H1 (cell line): ENCODE data around the gene ASTN2. TPM values are rescaled to one million over a fixed set of nuclear protein-coding genes. Genes with fewer than 3 reads are reported as not detected.

ENCODE experiments used
- CTCF ChIA-PET: fragments of 300-600 bp; sonication (Branson Sonifier 250); formaldehyde crosslinking; loops from one replicate; lab custom pipeline; 2021; ENCODE audit not compliant: partially characterized antibody; lab: Charles Lee
- POLR2A ChIA-PET: fragments of 300-600 bp; sonication (Branson Sonifier 250); formaldehyde crosslinking; loops from one replicate; lab custom pipeline; 2021; ENCODE audit warnings: inconsistent platforms; ENCODE audit not compliant: partially characterized antibody; lab: Charles Lee
- DNase-seq, 2 experiments: peaks; one replicate each; pipeline versions ENCODE4 v3.0.0 to v3.0.0-alpha.2; 2010 to 2022; ENCODE audit warnings: low spot score in 2 of 2, low read depth in 1 of 2, mixed read lengths in 1 of 2
- FAIRE-seq: peaks from 2 replicates; lab custom pipeline; 2011; peaks lifted over from hg19 to GRCh38; lab: Jason Lieb, UNC
- H2AFZ ChIP-seq: 2 replicates; pipeline ENCODE4 v1.8.1; 2012; ENCODE audit warnings: low read length, inconsistent platforms
- H2AK5ac ChIP-seq: 2 replicates; pipeline ENCODE4 v1.6.1; 2013; ENCODE audit warnings: low read depth, low read length
- H2BK120ac ChIP-seq: replicated peaks from 2 replicates; pipeline ENCODE3; 2013; ENCODE audit warnings: low read depth, low read length, inconsistent platforms
- H2BK12ac ChIP-seq: 2 replicates; pipeline ENCODE4 v1.6.1; 2013; ENCODE audit warnings: low read depth, low read length
- H2BK15ac ChIP-seq: 2 replicates; pipeline ENCODE4 v1.6.1; 2013; ENCODE audit warnings: low read length
- H2BK20ac ChIP-seq: 2 replicates; pipeline ENCODE4 v1.6.1; 2013; ENCODE audit warnings: low read length
- H2BK5ac ChIP-seq: 2 replicates; pipeline ENCODE4 v1.6.1; 2013; ENCODE audit warnings: low read depth, low read length
- H3K14ac ChIP-seq: 2 replicates; pipeline ENCODE4 v1.6.1; 2013; ENCODE audit warnings: inconsistent platforms; ENCODE audit not compliant: insufficient read length
- H3K18ac ChIP-seq: 2 replicates; pipeline ENCODE4 v1.6.1; 2013; ENCODE audit warnings: low read length; ENCODE audit errors: extremely low read depth
- H3K23ac ChIP-seq: 2 replicates; pipeline ENCODE4 v1.6.1; 2013; ENCODE audit warnings: inconsistent platforms; ENCODE audit not compliant: insufficient read length
- H3K23me2 ChIP-seq: 2 replicates; pipeline ENCODE4 v1.6.1; 2013; ENCODE audit warnings: low read depth, low read length
- H3K27ac ChIP-seq: 2 replicates; pipeline ENCODE4 v1.6.1; 2011; ENCODE audit warnings: low read depth, low read length, inconsistent platforms
- H3K27me3 ChIP-seq, 4 experiments: replicated peaks in 1 of 4; 1 replicate in 1 of 4; 2 replicates in 3 of 4; pipeline versions ENCODE4 v1.6.1 to v1.8.1; 2011 to 2013; ENCODE audit warnings: low read length in 3 of 4, mild to moderate bottlenecking in 3 of 4, inconsistent platforms in 2 of 4, mixed read lengths in 2 of 4, moderate library complexity in 1 of 4; ENCODE audit not compliant: control insufficient read depth in 3 of 4, insufficient read depth in 3 of 4; ENCODE audit errors: extremely low read depth in 1 of 4
- H3K36me3 ChIP-seq, 4 experiments: 2 replicates each; pipeline versions ENCODE4 v1.6.1 to v1.8.1; 2011 to 2013; ENCODE audit warnings: mild to moderate bottlenecking in 4 of 4, low read length in 3 of 4, moderate library complexity in 2 of 4, control low read depth in 1 of 4, inconsistent platforms in 1 of 4; ENCODE audit not compliant: insufficient read depth in 4 of 4, control insufficient read depth in 2 of 4
- H3K4ac ChIP-seq: replicated peaks from 2 replicates; pipeline ENCODE3; 2013; ENCODE audit warnings: low read length, low read depth, mixed read lengths, inconsistent platforms; ENCODE audit not compliant: insufficient read length
- H3K4me1 ChIP-seq, 4 experiments: replicated peaks in 1 of 4; 1 replicate in 1 of 4; 2 replicates in 3 of 4; pipeline versions ENCODE4 v1.6.1 to v1.8.1; 2011 to 2013; ENCODE audit warnings: low read length in 3 of 4, inconsistent platforms in 2 of 4, mixed read lengths in 1 of 4; ENCODE audit not compliant: insufficient read depth in 4 of 4, control insufficient read depth in 3 of 4
- H3K4me2 ChIP-seq, 2 experiments: 2 replicates each; pipeline versions ENCODE4 v1.6.1 to v1.8.1; 2011 to 2013; ENCODE audit warnings: low read depth in 2 of 2, low read length in 2 of 2, control low read depth in 1 of 2, inconsistent platforms in 1 of 2, mild to moderate bottlenecking in 1 of 2; ENCODE audit not compliant: insufficient read depth in 1 of 2
- H3K4me3 ChIP-seq, 4 experiments: fragments of 200-600, 300-600 bp in 1 of 4; sonication (generic), shearing (Covaris generic), sonication (Bioruptor Twin) in 1 of 4; 2 replicates each; pipeline versions ENCODE4 v1.5.1 to v1.8.1; 2011 to 2016; ENCODE audit warnings: low read length in 4 of 4, low read depth in 3 of 4, control low read depth in 2 of 4, inconsistent platforms in 2 of 4, mild to moderate bottlenecking in 2 of 4, mixed read lengths in 1 of 4, moderate library complexity in 1 of 4; ENCODE audit not compliant: insufficient read depth in 2 of 4; ENCODE audit errors: extremely low read depth in 1 of 4
- H3K56ac ChIP-seq: replicated peaks from 2 replicates; pipeline ENCODE3; 2013; ENCODE audit warnings: low read depth, mild to moderate bottlenecking, mixed read lengths, low read length, inconsistent platforms; ENCODE audit not compliant: insufficient read length
- H3K79me1 ChIP-seq: 2 replicates; pipeline ENCODE4 v1.6.1; 2013; ENCODE audit warnings: low read depth, low read length, control low read depth
- H3K79me2 ChIP-seq, 2 experiments: 2 replicates each; pipeline versions ENCODE4 v1.6.1 to v1.8.1; 2012 to 2013; ENCODE audit warnings: low read length in 2 of 2, mild to moderate bottlenecking in 2 of 2, inconsistent platforms in 1 of 2; ENCODE audit not compliant: insufficient read depth in 2 of 2, control insufficient read depth in 1 of 2
- H3K9ac ChIP-seq, 4 experiments: replicated peaks in 1 of 4; 1 replicate in 1 of 4; 2 replicates in 3 of 4; pipeline versions ENCODE4 v1.6.1 to v1.8.1; 2011 to 2013; ENCODE audit warnings: low read depth in 3 of 4, low read length in 3 of 4, control low read depth in 2 of 4, mild to moderate bottlenecking in 2 of 4, moderate library complexity in 2 of 4, inconsistent platforms in 1 of 4; ENCODE audit errors: extremely low read depth in 1 of 4
- H3K9me3 ChIP-seq, 2 experiments: 2 replicates each; pipeline versions ENCODE4 v1.6.1 to v1.8.1; 2012 to 2013; ENCODE audit warnings: mild to moderate bottlenecking in 2 of 2, moderate library complexity in 2 of 2, control low read depth in 1 of 2, inconsistent platforms in 1 of 2, low read depth in 1 of 2, low read length in 1 of 2, mixed read lengths in 1 of 2; ENCODE audit not compliant: insufficient read depth in 2 of 2
- H4K20me1 ChIP-seq, 2 experiments: replicated peaks in 1 of 2; 2 replicates each; pipeline versions ENCODE3 to v1.8.1; 2011 to 2013; ENCODE audit warnings: inconsistent platforms in 2 of 2, low read length in 2 of 2, mild to moderate bottlenecking in 1 of 2; ENCODE audit not compliant: insufficient read depth in 2 of 2, control insufficient read depth in 1 of 2
- H4K5ac ChIP-seq: 2 replicates; pipeline ENCODE4 v1.6.1; 2013; ENCODE audit warnings: low read length, low read depth, mixed read lengths, inconsistent platforms; ENCODE audit not compliant: insufficient read length
- H4K8ac ChIP-seq: 2 replicates; pipeline ENCODE4 v1.8.0; 2013; ENCODE audit warnings: mild to moderate bottlenecking, moderate library complexity, low read length, inconsistent platforms; ENCODE audit not compliant: insufficient read depth; ENCODE audit errors: extremely low read depth
- H4K91ac ChIP-seq: replicated peaks from 2 replicates; pipeline ENCODE3; 2013; ENCODE audit warnings: low read length, mixed read lengths, inconsistent platforms; ENCODE audit not compliant: insufficient read length
- BRCA1 ChIP-seq: IDR thresholded peaks from 2 replicates; pipeline ENCODE4 v1.6.1; 2012; ENCODE audit warnings: low read depth, low read length, improper control_type of control experiment
- EZH2 ChIP-seq: fragments of 200-600 bp; sonication (generic); IDR thresholded peaks from 2 replicates; pipeline ENCODE4 v1.7.1; 2012; ENCODE audit warnings: low read depth, mild to moderate bottlenecking, moderate library complexity, low read length, inconsistent platforms; ENCODE audit not compliant: severe bottlenecking
- JUN ChIP-seq: IDR thresholded peaks from 2 replicates; pipeline ENCODE4 v1.6.1; 2011; ENCODE audit warnings: low read depth, mild to moderate bottlenecking, improper control_type of control experiment, low read length
- JUND ChIP-seq: IDR thresholded peaks from 2 replicates; pipeline ENCODE4 v1.6.1; 2011; ENCODE audit warnings: mild to moderate bottlenecking, improper control_type of control experiment, low read length
- KDM1A ChIP-seq: fragments of 200-600, 300-600 bp; sonication (generic); IDR thresholded peaks from 2 replicates; pipeline ENCODE4 v1.7.1; 2016; ENCODE audit warnings: mild to moderate bottlenecking, low read length, borderline replicate concordance
- RXRA ChIP-seq: IDR thresholded peaks from 2 replicates; pipeline ENCODE4 v1.6.1; 2011; ENCODE audit warnings: low read depth, mild to moderate bottlenecking, low read length, moderate library complexity; ENCODE audit not compliant: insufficient read depth
- SIRT6 ChIP-seq: IDR thresholded peaks from one replicate; pipeline ENCODE4 v1.7.1; 2012; ENCODE audit warnings: low read length, inconsistent platforms
- SP1 ChIP-seq: IDR thresholded peaks from 2 replicates; pipeline ENCODE4 v1.6.1; 2011; ENCODE audit warnings: low read depth, low read length
- TAF1 ChIP-seq: IDR thresholded peaks from 2 replicates; pipeline ENCODE4 v1.6.1; 2011; ENCODE audit warnings: mild to moderate bottlenecking, low read depth, low read length
- TBP ChIP-seq: IDR thresholded peaks from 2 replicates; pipeline ENCODE4 v1.6.1; 2011; ENCODE audit warnings: low read depth, low read length, improper control_type of control experiment
- WGBS, 2 experiments: shearing (Covaris generic) in 1 of 2; methylation state at CpG; one replicate each; pipeline versions ENCODE4 v1.1.6 to v1.1.7; 2013 to 2015; ENCODE audit warnings: low lambda C conversion rate in 2 of 2, mixed read lengths in 2 of 2, inconsistent platforms in 1 of 2, low coverage in 1 of 2, missing lambda C conversion rate in 1 of 2; ENCODE audit not compliant: insufficient replicate concordance in 2 of 2, insufficient coverage in 1 of 2, insufficient read length in 1 of 2; ENCODE audit errors: extremely low coverage in 1 of 2, missing lambda C conversion rate in 1 of 2; 5-methylcytosine and 5-hydroxymethylcytosine counted together
- polyA plus RNA-seq, 7 experiments: library from polyadenylated mRNA; depleted of rRNA in 3 of 7; stranded (reverse) in 5 of 7; unstranded in 2 of 7; fragments of >200 nt in 5 of 7; fragments of 200-250 nt in 2 of 7; gene quantifications; 1 replicate in 5 of 7; 2 replicates in 1 of 7; 4 replicates in 1 of 7; pipeline versions ENCODE4 v1.2.1 to v1.2.3, GENCODE V29; 2011 to 2013; ENCODE audit warnings: missing spikeins in 2 of 7, mixed read lengths in 2 of 7
- total RNA-seq: library from RNA; stranded (reverse); fragmentation: NEBNext Ultra II Directional; extraction: Animal tissue kit (Norgen Biotek cat#: 25700); gene quantifications from 2 replicates; pipeline ENCODE4 v1.2.1, GENCODE V29; 2021
- TF ChIP-seq, protein P1 (sequence below), 3 experiments: IDR thresholded peaks; 1 replicate in 2 of 3; 2 replicates in 1 of 3; pipeline versions ENCODE4 v1.5.1 to v1.6.1; 2011; ENCODE audit warnings: low read length in 3 of 3, mild to moderate bottlenecking in 3 of 3, inconsistent platforms in 2 of 3, low read depth in 1 of 3, moderate library complexity in 1 of 3; ENCODE audit not compliant: insufficient read depth in 1 of 3; ENCODE audit errors: control extremely low read depth in 1 of 3

Gene ASTN2
- total and polyA plus RNA-seq, 2 of the 8 experiments (the other 6 are each of a cell fraction or from before 2014, with no cell fraction given): 8.2 to 13.7 TPM

DNA sequence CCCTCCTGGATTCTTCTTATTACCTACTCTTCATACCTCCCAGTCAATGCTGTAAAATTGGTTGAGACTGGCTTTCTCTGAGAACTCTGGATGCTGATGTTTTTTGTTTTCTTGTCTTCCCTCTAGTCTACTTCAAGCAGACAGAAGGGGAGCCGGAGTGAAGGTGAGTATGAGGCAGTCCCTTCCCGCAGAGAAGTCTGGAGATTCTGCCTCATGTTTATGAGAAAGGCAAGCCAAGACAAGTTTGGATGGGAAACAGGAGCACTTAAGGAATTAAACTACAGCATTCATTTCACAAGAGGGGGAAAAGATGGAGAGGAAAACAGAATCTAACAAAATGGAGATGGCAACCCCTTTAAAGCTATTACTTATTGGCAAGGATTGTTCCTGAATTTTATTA is 481.6 kb downstream of the ASTN2 start:
- no peak overlapping the region for H3K14ac ChIP-seq
- H3K23me2 ChIP-seq: peaks cover 5% of the 10 kb centered on the region
- H3K36me3 ChIP-seq: no peaks in the 10 kb centered on the region
- H3K4me1 ChIP-seq: peaks cover 8 to 19% (median 14%) of the 10 kb centered on the region in 4 experiments; a peak in 6 of 7 replicates
- H2AFZ ChIP-seq: no peak overlapping the region
- no peak overlapping the region for H4K8ac ChIP-seq
- H3K27ac ChIP-seq: no peak overlapping the region
- no peak for FAIRE-seq
- no peak overlapping the region for H3K4me2 ChIP-seq
- WGBS, 2 experiments: 97% methylated on average over 2 of the region's 2 CpGs; no CpG with 5 or more reads in 1 of the 2 experiments
- H3K4ac ChIP-seq: no peak overlapping the region
- no peak overlapping the region for H2AK5ac ChIP-seq
- no peak overlapping the region for H4K5ac ChIP-seq
- CTCF ChIA-PET: interaction anchor here (0.7 to 1.6 kb wide), 3 partner anchors 10 to 43 kb away, joined by 3 to 5 read pairs (median 3); no protein-coding TSS in a partner anchor
- no peak overlapping the region for H4K91ac ChIP-seq
- no peak overlapping the region for H3K23ac ChIP-seq
- no peak overlapping the region for H3K9ac ChIP-seq
- no peaks in the 10 kb centered on the region for H3K79me1 ChIP-seq
- H3K56ac ChIP-seq: no peak overlapping the region
- H3K9me3 ChIP-seq: no peaks in the 10 kb centered on the region
- H2BK120ac ChIP-seq: no peak overlapping the region
- H4K20me1 ChIP-seq: no peaks in the 10 kb centered on the region
- no peaks in the 10 kb centered on the region for H3K79me2 ChIP-seq
- TF ChIP-seq SP1 (no peak), JUN (no peak), EZH2 (no peak), TBP (no peak), SIRT6 (no peak), TAF1 (no peak), RXRA (no peak), JUND (no peak), KDM1A (no peak), BRCA1 (no peak)
- TF ChIP-seq, protein P1, sequence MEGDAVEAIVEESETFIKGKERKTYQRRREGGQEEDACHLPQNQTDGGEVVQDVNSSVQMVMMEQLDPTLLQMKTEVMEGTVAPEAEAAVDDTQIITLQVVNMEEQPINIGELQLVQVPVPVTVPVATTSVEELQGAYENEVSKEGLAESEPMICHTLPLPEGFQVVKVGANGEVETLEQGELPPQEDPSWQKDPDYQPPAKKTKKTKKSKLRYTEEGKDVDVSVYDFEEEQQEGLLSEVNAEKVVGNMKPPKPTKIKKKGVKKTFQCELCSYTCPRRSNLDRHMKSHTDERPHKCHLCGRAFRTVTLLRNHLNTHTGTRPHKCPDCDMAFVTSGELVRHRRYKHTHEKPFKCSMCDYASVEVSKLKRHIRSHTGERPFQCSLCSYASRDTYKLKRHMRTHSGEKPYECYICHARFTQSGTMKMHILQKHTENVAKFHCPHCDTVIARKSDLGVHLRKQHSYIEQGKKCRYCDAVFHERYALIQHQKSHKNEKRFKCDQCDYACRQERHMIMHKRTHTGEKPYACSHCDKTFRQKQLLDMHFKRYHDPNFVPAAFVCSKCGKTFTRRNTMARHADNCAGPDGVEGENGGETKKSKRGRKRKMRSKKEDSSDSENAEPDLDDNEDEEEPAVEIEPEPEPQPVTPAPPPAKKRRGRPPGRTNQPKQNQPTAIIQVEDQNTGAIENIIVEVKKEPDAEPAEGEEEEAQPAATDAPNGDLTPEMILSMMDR (IDR thresholded peaks at IDR 0.05; ENCODE audit: control extremely low read depth in 1 of 3, insufficient read depth in 1 of 3, low read depth in 1 of 3, low read length in 3 of 3): no peak
- H3K18ac ChIP-seq: no peak overlapping the region
- H2BK20ac ChIP-seq: peak overlapping the region; percentile 5; the same call in 1 of the 2 replicates
- no peaks in the 10 kb centered on the region for H3K27me3 ChIP-seq
- no peak for DNase-seq
- no peak overlapping the region for H2BK12ac ChIP-seq
- POLR2A ChIA-PET: interaction anchor here (1.5 kb wide), 1 partner anchor 10 kb away, joined by 3 read pairs; no protein-coding TSS in a partner anchor
- no peak overlapping the region for H2BK15ac ChIP-seq
- no peak overlapping the region for H2BK5ac ChIP-seq
- H3K4me3 ChIP-seq: no peak overlapping the region
